Measurements from ENCODE around the gene OR10J5. TPM values are rescaled to one million over a fixed set of nuclear protein-coding genes. Genes with fewer than 3 reads are reported as not detected.

OR10J5 gene
- total RNA-seq: not detected

GRCh38 chr1:159535907-159536306 lies at the start of gene OR10J5:
Gene OR10J5 (minus strand): TSS chr1:159536007. CDS start chr1:159536007, 0 bp downstream.

Other genes starting within 250 kb of the OR10J5 start
- not detected for gene FCER1A, start 233.7 kb downstream of the OR10J5 start, total RNA-seq
- gene OR10J4, start 103.8 kb downstream of the OR10J5 start, total RNA-seq: not detected
- not detected for gene OR10J1, start 96.3 kb downstream of the OR10J5 start, total RNA-seq
- not detected for gene APCS, start 51.8 kb upstream of the OR10J5 start, total RNA-seq
- not detected for gene CRP, start 178.6 kb upstream of the OR10J5 start, total RNA-seq
- gene DUSP23, start 245.0 kb upstream of the OR10J5 start, total RNA-seq: 10 to 100 TPM; 24.9 to 25.0 TPM

Measured in activated naive CD4-positive, alpha-beta T cell treated with anti-CD3 and anti-CD28 coated beads, Interleukin-2, amount 10 ng/mL, durations not matched to agents 5 hours and 36 hours (primary cell).